22Rv1 (cell line): Measurements from ENCODE around the gene FRMD4B.

Experiments used
- ZFX ChIP-seq: fragments of 450-650 bp; IDR thresholded peaks from 2 replicates; pipeline ENCODE4 v1.6.1; 2017; ENCODE audit warnings: antibody characterized with exemption, borderline replicate concordance
- TF ChIP-seq, protein P1 (sequence below): fragments of 450-650 bp; IDR thresholded peaks from 2 replicates; pipeline ENCODE4 v1.5.1; 2017; ENCODE audit warnings: mild to moderate bottlenecking

DNA sequence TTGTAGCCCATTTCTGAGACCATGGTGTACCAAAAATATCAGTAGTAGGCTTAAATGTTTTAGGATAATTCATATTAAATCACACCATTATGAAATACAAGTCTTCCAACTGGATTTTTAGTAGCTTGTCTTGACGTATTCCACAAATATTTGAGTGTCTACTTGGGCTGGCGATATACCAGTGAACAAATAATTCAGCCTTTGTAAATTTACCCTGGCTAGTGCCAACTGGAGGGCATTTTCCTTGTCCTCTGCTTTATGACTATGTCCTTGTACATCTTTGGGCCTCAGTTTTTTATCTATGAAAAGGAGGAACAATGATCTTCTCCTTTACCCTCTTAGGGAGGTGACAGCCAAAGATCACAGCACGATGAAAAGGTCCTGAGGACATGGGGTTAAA is 114.8 kb downstream of the FRMD4B start:
- TF ChIP-seq, protein P1, sequence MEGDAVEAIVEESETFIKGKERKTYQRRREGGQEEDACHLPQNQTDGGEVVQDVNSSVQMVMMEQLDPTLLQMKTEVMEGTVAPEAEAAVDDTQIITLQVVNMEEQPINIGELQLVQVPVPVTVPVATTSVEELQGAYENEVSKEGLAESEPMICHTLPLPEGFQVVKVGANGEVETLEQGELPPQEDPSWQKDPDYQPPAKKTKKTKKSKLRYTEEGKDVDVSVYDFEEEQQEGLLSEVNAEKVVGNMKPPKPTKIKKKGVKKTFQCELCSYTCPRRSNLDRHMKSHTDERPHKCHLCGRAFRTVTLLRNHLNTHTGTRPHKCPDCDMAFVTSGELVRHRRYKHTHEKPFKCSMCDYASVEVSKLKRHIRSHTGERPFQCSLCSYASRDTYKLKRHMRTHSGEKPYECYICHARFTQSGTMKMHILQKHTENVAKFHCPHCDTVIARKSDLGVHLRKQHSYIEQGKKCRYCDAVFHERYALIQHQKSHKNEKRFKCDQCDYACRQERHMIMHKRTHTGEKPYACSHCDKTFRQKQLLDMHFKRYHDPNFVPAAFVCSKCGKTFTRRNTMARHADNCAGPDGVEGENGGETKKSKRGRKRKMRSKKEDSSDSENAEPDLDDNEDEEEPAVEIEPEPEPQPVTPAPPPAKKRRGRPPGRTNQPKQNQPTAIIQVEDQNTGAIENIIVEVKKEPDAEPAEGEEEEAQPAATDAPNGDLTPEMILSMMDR = no peak
- TF ChIP-seq ZFX = no peak
